Body of pancreas (tissue), 4 donors: ENCODE results near the gene DYNC1I1. TPM values are rescaled to one million over a fixed set of nuclear protein-coding genes. Genes with fewer than 3 reads are reported as not detected.

Experiments
- ATAC-seq: fragments of 150-250 bp; one replicate; pipeline ENCODE4 v1.9.1; 2016
- DNase-seq, 4 donors: peaks; one replicate each; pipeline ENCODE4 v3.0.0-alpha.2; 2019
- H3K27ac ChIP-seq, 4 donors: fragments of 200-600 bp; sonication (generic); 1 replicate in 3 of 4; 2 replicates in 1 of 4; pipeline versions ENCODE4 v1.5.1 to v1.6.1; 2016 to 2019; ENCODE audit warnings: mild to moderate bottlenecking in 1 of 4, mixed read lengths in 1 of 4, moderate library complexity in 1 of 4
- H3K27me3 ChIP-seq, 2 donors: fragments of 200-600 bp; sonication (generic); one replicate each; pipeline ENCODE4 v1.6.0; 2016; ENCODE audit warnings: mild to moderate bottlenecking in 1 of 2
- H3K36me3 ChIP-seq, 2 donors: fragments of 200-600 bp; sonication (generic); replicated peaks in 1 of 2; 2 replicates each; pipeline ENCODE4 v1.5.1; 2016; ENCODE audit warnings: low read depth in 2 of 2; ENCODE audit not compliant: insufficient read depth in 1 of 2
- H3K4me1 ChIP-seq: fragments of 200-600 bp; sonication (generic); one replicate; pipeline ENCODE4 v1.6.0; 2016
- H3K4me3 ChIP-seq, 2 donors: fragments of 200-600 bp; sonication (generic); 1 replicate in 1 of 2; 2 replicates in 1 of 2; pipeline ENCODE4 v1.5.1; 2016 to 2019
- H3K9me3 ChIP-seq, 3 donors: fragments of 200-600 bp; sonication (generic); 1 replicate in 2 of 3; 2 replicates in 1 of 3; pipeline ENCODE4 v1.5.1; 2016
- CTCF ChIP-seq, 7 experiments: fragments of 450-650 bp in 4 of 7; fragments of 200-600 bp in 3 of 7; sonication (generic) in 3 of 7; IDR thresholded peaks; one replicate each; pipeline ENCODE4 v1.5.1; 2016 to 2019; ENCODE audit warnings: antibody characterized with exemption in 7 of 7
- POLR2A ChIP-seq, 3 donors: fragments of 450-650 bp; IDR thresholded peaks; one replicate each; pipeline ENCODE4 v1.6.1; 2016; ENCODE audit warnings: antibody characterized with exemption in 3 of 3, mild to moderate bottlenecking in 2 of 3
- WGBS, 2 donors: methylation state at CpG; one replicate each; pipeline ENCODE4 v1.1.5; 2017; 5-methylcytosine and 5-hydroxymethylcytosine counted together
- intact Hi-C: fragments of 100-400 bp; cut with DNase I; formaldehyde crosslinking; loops from one replicate; pipeline ENCODE4 v1.15.1; 2023
- total RNA-seq, 2 donors: library from RNA; depleted of rRNA; stranded (reverse); fragments of >200 nt; gene quantifications; one replicate each; pipeline ENCODE4 v1.1.0, GENCODE V29; 2016

DYNC1I1 gene
- total RNA-seq, 2 donors from 2014 or later, result 1.3 to 4.2 TPM

- intact Hi-C loops, result no loop called here
- H3K27me3 ChIP-seq, result no peaks in the 10 kb centered on the region
- H3K27ac ChIP-seq, result no peak overlapping the region
- WGBS, 2 donors, result 87 to 89% methylated on average over 4 of the region's 4 CpGs
- no peak for DNase-seq
- TF ChIP-seq CTCF (IDR thresholded peaks at IDR 0.05) (no peak), POLR2A (IDR thresholded peaks at IDR 0.05) (no peak)
- no peak overlapping the region for H3K4me3 ChIP-seq
- peaks cover 6% of the 10 kb centered on the region for H3K4me1 ChIP-seq
- H3K36me3 ChIP-seq, result no peaks in the 10 kb centered on the region
- H3K9me3 ChIP-seq, result no peaks in the 10 kb centered on the region
- ATAC-seq, result no peak
These were observed 260.8 kb downstream of the DYNC1I1 start for GRCh38 chr7:96033009-96033598.

- DNase-seq (peak in 2 of 4 donors; percentile 8 to 22), ATAC-seq (no peak)
- H3K4me1 ChIP-seq, result peaks cover 6% of the 10 kb centered on the region
- 32 to 37% methylated on average over 11 of the region's 11 CpGs for whole genome bisulfite sequencing, 2 donors
- TF ChIP-seq POLR2A (IDR thresholded peaks at IDR 0.05), result no peak
- TF ChIP-seq CTCF (IDR thresholded peaks at IDR 0.05), result no peak
- H3K9me3 ChIP-seq, result no peaks in the 10 kb centered on the region
- H3K4me3 ChIP-seq, result no peak overlapping the region
- no peaks in the 10 kb centered on the region for H3K27me3 ChIP-seq
- H3K27ac ChIP-seq, result no peak overlapping the region
- H3K36me3 ChIP-seq, result no peaks in the 10 kb centered on the region
- intact Hi-C loops, result no loop called here
These were observed 262.8 kb downstream of the DYNC1I1 start for GRCh38 chr7:96034940-96035727.

- Histone ChIP-seq H3K27me3 (no peaks in the 10 kb centered on the region), H3K27ac (no peak overlapping the region), H3K36me3 (no peaks in the 10 kb centered on the region), H3K4me1 (peaks cover 3% of the 10 kb centered on the region), H3K4me3 (no peak overlapping the region), H3K9me3 (no peaks in the 10 kb centered on the region)
- no peak for DNase-seq
- TF ChIP-seq CTCF (IDR thresholded peaks at IDR 0.05) (no peak), POLR2A (IDR thresholded peaks at IDR 0.05) (no peak)
- intact Hi-C loops, result no loop called here
- 70 to 72% methylated on average over 3 of the region's 3 CpGs for WGBS, 2 donors
- no peak for ATAC-seq
These were observed 268.0 kb downstream of the DYNC1I1 start for GRCh38 chr7:96040250-96040772.

- no peaks in the 10 kb centered on the region for H3K9me3 ChIP-seq
- 77 to 91% methylated on average over 1 of the region's 1 CpG for WGBS, 2 donors
- no peak overlapping the region for H3K27ac ChIP-seq
- no peak overlapping the region for H3K4me3 ChIP-seq
- DNase-seq, result no peak
- ATAC-seq, result no peak
- no peaks in the 10 kb centered on the region for H3K27me3 ChIP-seq
- no peaks in the 10 kb centered on the region for H3K36me3 ChIP-seq
- no peak for TF ChIP-seq CTCF (IDR thresholded peaks at IDR 0.05)
- no peak for TF ChIP-seq POLR2A (IDR thresholded peaks at IDR 0.05)
- H3K4me1 ChIP-seq, result no peaks in the 10 kb centered on the region
- intact Hi-C loops, result no loop called here
These were observed 268.8 kb downstream of the DYNC1I1 start for GRCh38 chr7:96041171-96041570.
